Midbrain (tissue), 1 donor: ENCODE measurements around the gene AKIP1.

Source experiments
- DNase-seq: peaks from one replicate; lab custom pipeline; 2025; lab: John Stamatoyannopoulos, UW

AKIP1 gene

GRCh38 chr11:8961401-8961800 is 50.4 kb downstream of the AKIP1 start:
- no peak for DNase-seq

- no peak for DNase-seq
Measured at GRCh38 chr11:8962841-8963240, 51.9 kb downstream of the AKIP1 start.

GRCh38 chr11:8963569-8964323 is 52.8 kb downstream of the AKIP1 start:
- no peak for DNase-seq

GRCh38 chr11:8964324-8965320 is 53.6 kb downstream of the AKIP1 start, which contains the start of gene TMEM9B:
Gene TMEM9B (minus strand): TSS chr11:8964442. CDS start chr11:8964313, 129 bp downstream.
- peak; percentile 88 for DNase-seq

- DNase-seq, result no peak
Measured at GRCh38 chr11:8967184-8967583, 56.2 kb downstream of the AKIP1 start.
